ENCODE results near the gene DNAH14. TPM values are rescaled to one million over a fixed set of nuclear protein-coding genes. Genes with fewer than 3 reads are reported as not detected.

Gene DNAH14
- total and polyA plus RNA-seq, 2 donors (not counting 3 experiments of a cell fraction or from before 2014, with no cell fraction given) = 1.5 to 7.1 TPM

DNA sequence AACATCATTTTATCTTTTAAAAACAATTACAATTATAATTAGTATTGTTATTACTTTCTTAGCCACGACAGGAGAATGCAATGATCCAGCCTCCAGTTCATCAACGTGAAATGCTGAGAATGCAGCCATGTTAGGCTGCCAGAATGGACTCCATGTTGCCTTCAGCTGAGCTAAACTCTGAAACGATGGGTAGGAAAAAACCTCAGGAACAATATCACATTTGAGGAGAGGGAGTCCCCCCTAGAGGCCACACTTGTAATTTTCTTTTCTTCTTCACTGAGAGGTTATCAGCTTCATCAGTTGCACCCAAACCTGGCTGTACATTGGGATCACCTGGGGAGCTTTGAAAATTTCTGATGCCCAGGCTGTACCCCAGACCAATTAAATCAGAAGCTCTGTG lies 34.6 kb upstream of the DNAH14 start:
- no peaks in the 10 kb centered on the region for H3K36me3 ChIP-seq (ENCODE audit: control insufficient read depth in 2 of 2, extremely low read depth in 1 of 2, insufficient read depth in 2 of 2, low read length in 2 of 2)
- no peaks in the 10 kb centered on the region for H4K20me1 ChIP-seq (replicated peaks; ENCODE audit: control insufficient read depth, extremely low read depth, insufficient read depth, low read length)
- H3K9me3 ChIP-seq (replicated peaks; ENCODE audit: control insufficient read depth, insufficient read depth, low read length) = no peaks in the 10 kb centered on the region
- ChIA-PET POLR2A (no interaction called here), CTCF (interaction anchor here (1.4 to 1.8 kb wide), 2 partner anchors 28 to 382 kb away, joined by 3 to 8 read pairs; no protein-coding TSS in a partner anchor)
- no peak overlapping the region for H3K27ac ChIP-seq (ENCODE audit: insufficient read depth, low read depth, low read length)
- no peaks in the 10 kb centered on the region for H3K9me1 ChIP-seq (replicated peaks; ENCODE audit: control insufficient read depth, extremely low read depth, insufficient read depth, low read length)
- BruUV-seq (replicated peaks) = no TSS peak
- no peak overlapping the region for H3K4me2 ChIP-seq (ENCODE audit: insufficient read depth, low read length)
- dilution Hi-C loops (cut with MboI; ENCODE audit: extremely low pct_ligation_motif_present, low sequenced_read_pairs) = no loop called here
- intact Hi-C loops (cut with micrococcal nuclease) = no loop called here
- TF ChIP-seq FOS (IDR thresholded peaks at IDR 0.05; ENCODE audit: borderline replicate concordance, insufficient read depth, low read length) = no peak
- TF ChIP-seq JUN (IDR thresholded peaks at IDR 0.05; ENCODE audit: borderline replicate concordance, insufficient read depth, insufficient read length, low read depth) = no peak
- H3K4me3 ChIP-seq (replicated peaks in 1 of 3; ENCODE audit: insufficient read depth in 1 of 3, low read depth in 1 of 3, low read length in 3 of 3) = no peak overlapping the region
- no peak overlapping the region for H3K9ac ChIP-seq (replicated peaks; ENCODE audit: extremely low read depth, insufficient read depth, low read length)
- no peak for FAIRE-seq
- H2AFZ ChIP-seq (ENCODE audit: low read depth, low read length) = no peak overlapping the region
- no peaks in the 10 kb centered on the region for H3K79me2 ChIP-seq (ENCODE audit: control insufficient read depth, insufficient read depth, low read length)
- no peak for DNase-seq (ENCODE audit: low read depth, low spot score)
- H3K4me1 ChIP-seq (ENCODE audit: control insufficient read depth, extremely low read depth, insufficient read depth, low read length) = no peaks in the 10 kb centered on the region
- no peaks in the 10 kb centered on the region for H3K27me3 ChIP-seq (ENCODE audit: control insufficient read depth in 2 of 2, insufficient read depth in 2 of 2, low read length in 2 of 2)

DNA sequence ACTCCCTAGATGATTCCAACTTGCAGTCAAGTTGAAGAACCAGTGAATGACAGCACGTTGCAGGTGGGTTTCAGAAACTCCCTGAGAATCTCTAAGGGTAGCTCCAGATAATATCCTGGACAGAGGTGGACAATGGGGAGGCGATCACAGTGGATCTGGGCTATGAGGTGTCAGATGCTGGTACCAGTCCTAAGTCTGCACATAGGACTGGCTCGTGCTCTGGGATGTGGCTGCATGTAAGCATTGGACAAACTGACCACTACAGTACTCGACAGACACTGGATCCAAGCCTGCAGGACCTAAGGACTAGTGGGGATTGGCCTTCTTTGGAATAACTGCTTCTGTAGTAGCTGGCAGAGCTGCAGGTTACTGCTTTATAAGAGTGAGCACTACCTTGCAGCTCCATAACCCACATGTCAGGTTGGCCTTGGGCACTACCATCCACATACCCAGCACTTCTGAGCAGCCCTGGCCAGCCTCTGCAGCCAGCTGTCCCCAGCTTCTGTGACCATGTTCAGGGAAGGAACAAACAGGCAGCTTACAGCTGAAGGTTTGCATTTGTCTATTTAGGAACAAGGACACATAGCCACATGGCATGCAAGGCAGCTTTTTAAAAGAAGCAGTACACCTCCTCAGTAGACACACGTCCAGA lies 33.2 kb upstream of the DNAH14 start:
- Histone ChIP-seq H3K9ac (replicated peaks; ENCODE audit: extremely low read depth, insufficient read depth, low read length) (no peak overlapping the region), H4K20me1 (replicated peaks; ENCODE audit: control insufficient read depth, extremely low read depth, insufficient read depth, low read length) (no peaks in the 10 kb centered on the region), H3K9me3 (replicated peaks; ENCODE audit: control insufficient read depth, insufficient read depth, low read length) (no peaks in the 10 kb centered on the region), H3K9me1 (replicated peaks; ENCODE audit: control insufficient read depth, extremely low read depth, insufficient read depth, low read length) (no peaks in the 10 kb centered on the region), H3K36me3 (ENCODE audit: control insufficient read depth in 2 of 2, extremely low read depth in 1 of 2, insufficient read depth in 2 of 2, low read length in 2 of 2) (no peaks in the 10 kb centered on the region), H3K4me2 (ENCODE audit: insufficient read depth, low read length) (no peak overlapping the region), H3K4me1 (ENCODE audit: control insufficient read depth, extremely low read depth, insufficient read depth, low read length) (no peaks in the 10 kb centered on the region), H3K4me3 (replicated peaks in 1 of 3; ENCODE audit: insufficient read depth in 1 of 3, low read depth in 1 of 3, low read length in 3 of 3) (no peak overlapping the region), H2AFZ (ENCODE audit: low read depth, low read length) (no peak overlapping the region), H3K79me2 (ENCODE audit: control insufficient read depth, insufficient read depth, low read length) (no peaks in the 10 kb centered on the region), H3K27ac (ENCODE audit: insufficient read depth, low read depth, low read length) (no peak overlapping the region), H3K27me3 (ENCODE audit: control insufficient read depth in 2 of 2, insufficient read depth in 2 of 2, low read length in 2 of 2) (peaks cover 0 to under 1% of the 10 kb centered on the region in 2 experiments)
- intact Hi-C loops (cut with micrococcal nuclease) (no loop called here), dilution Hi-C loops (cut with MboI; ENCODE audit: extremely low pct_ligation_motif_present, low sequenced_read_pairs) (no loop called here)
- TF ChIP-seq, protein P1, sequence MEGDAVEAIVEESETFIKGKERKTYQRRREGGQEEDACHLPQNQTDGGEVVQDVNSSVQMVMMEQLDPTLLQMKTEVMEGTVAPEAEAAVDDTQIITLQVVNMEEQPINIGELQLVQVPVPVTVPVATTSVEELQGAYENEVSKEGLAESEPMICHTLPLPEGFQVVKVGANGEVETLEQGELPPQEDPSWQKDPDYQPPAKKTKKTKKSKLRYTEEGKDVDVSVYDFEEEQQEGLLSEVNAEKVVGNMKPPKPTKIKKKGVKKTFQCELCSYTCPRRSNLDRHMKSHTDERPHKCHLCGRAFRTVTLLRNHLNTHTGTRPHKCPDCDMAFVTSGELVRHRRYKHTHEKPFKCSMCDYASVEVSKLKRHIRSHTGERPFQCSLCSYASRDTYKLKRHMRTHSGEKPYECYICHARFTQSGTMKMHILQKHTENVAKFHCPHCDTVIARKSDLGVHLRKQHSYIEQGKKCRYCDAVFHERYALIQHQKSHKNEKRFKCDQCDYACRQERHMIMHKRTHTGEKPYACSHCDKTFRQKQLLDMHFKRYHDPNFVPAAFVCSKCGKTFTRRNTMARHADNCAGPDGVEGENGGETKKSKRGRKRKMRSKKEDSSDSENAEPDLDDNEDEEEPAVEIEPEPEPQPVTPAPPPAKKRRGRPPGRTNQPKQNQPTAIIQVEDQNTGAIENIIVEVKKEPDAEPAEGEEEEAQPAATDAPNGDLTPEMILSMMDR (IDR thresholded peaks at IDR 0.05; ENCODE audit: extremely low read depth in 1 of 2, insufficient read depth in 1 of 2, low read depth in 1 of 2, low read length in 2 of 2) = no peak
- TF ChIP-seq EZH2 (IDR thresholded peaks at IDR 0.05; ENCODE audit: borderline replicate concordance, low read depth, low read length, severe bottlenecking) (no peak), GATA2 (IDR thresholded peaks at IDR 0.05; ENCODE audit: insufficient read depth, insufficient read length, low read depth, low read length) (no peak), MYC (IDR thresholded peaks at IDR 0.05; ENCODE audit: low read depth, low read length) (no peak), POLR2AphosphoS5 (IDR thresholded peaks at IDR 0.05; ENCODE audit: insufficient read depth, low read depth, low read length) (no peak), POLR2A (IDR thresholded peaks at IDR 0.05; ENCODE audit: low read depth, low read length) (no peak), FOS (IDR thresholded peaks at IDR 0.05; ENCODE audit: borderline replicate concordance, insufficient read depth, low read length) (no peak), JUN (IDR thresholded peaks at IDR 0.05; ENCODE audit: borderline replicate concordance, insufficient read depth, insufficient read length, low read depth) (no peak)
- TF ChIP-seq, protein P2, sequence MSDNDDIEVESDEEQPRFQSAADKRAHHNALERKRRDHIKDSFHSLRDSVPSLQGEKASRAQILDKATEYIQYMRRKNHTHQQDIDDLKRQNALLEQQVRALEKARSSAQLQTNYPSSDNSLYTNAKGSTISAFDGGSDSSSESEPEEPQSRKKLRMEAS (IDR thresholded peaks at IDR 0.05; ENCODE audit: insufficient read depth, insufficient read length) = no peak
- DNase-seq (ENCODE audit: low read depth, low spot score) (no peak), FAIRE-seq (no peak)
- CTCF ChIA-PET = no interaction called here
- no TSS peak for BruUV-seq (replicated peaks)
- POLR2A ChIA-PET = no interaction called here

All from endothelial cell of umbilical vein (primary cell).